Activated naive CD4-positive, alpha-beta T cell treated with anti-CD3 and anti-CD28 coated beads, Interleukin-2, amount 10 ng/mL, durations not matched to agents 7 days and 5 days (primary cell): ENCODE results near the gene TNNT2.

ENCODE experiments used
- CTCF ChIA-PET: fragments of 350-600 bp; sonication (Branson Sonifier 250); formaldehyde crosslinking; loops from one replicate; lab custom pipeline; 2021; ENCODE audit warnings: antibody characterized with exemption; lab: Charles Lee
- DNase-seq: peaks from one replicate; pipeline ENCODE4 v3.0.0-alpha.2; 2020
- H3K27ac Mint-ChIP-seq: one replicate; pipeline ENCODE4 v1.8.0; 2021; ENCODE audit warnings: mild to moderate bottlenecking, moderate library complexity, mixed read lengths
- H3K27me3 Mint-ChIP-seq: one replicate; pipeline ENCODE4 v1.8.0; 2021; ENCODE audit warnings: mild to moderate bottlenecking, mixed read lengths
- H3K36me3 Mint-ChIP-seq: one replicate; pipeline ENCODE4 v1.8.0; 2021; ENCODE audit warnings: mixed read lengths
- H3K4me1 Mint-ChIP-seq: one replicate; pipeline ENCODE4 v1.8.0; 2021; ENCODE audit warnings: mixed read lengths
- H3K4me3 Mint-ChIP-seq: one replicate; pipeline ENCODE4 v1.8.0; 2021; ENCODE audit warnings: mild to moderate bottlenecking, moderate library complexity, mixed read lengths
- H3K9me3 Mint-ChIP-seq: one replicate; pipeline ENCODE4 v1.8.0; 2021; ENCODE audit warnings: mixed read lengths

TNNT2 gene

DNA sequence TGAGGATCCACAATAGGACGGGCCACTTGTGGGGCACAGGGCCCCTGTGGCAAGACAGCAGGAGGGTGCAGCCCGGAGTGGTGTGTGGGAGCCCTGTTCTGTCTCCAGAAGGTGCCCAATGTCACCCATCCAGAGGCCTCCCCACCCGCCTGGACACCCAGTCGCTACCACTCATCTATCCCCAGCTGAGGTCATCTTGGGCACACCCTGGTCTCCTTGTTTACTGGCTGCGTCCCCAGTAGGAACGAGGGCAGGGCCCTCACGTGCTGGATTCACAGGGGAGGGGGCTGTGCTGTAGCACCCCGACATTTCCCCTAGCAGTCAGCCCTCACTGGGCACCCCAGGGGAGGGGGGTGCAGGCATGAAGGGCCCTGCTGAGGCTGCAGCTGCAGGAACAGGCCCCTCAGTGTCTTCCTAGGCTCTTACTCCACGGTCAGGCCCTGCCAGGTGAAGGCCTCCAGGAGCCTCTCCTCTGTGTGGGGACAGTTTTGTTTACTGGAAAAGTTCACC lies 2.3 kb upstream of the TNNT2 start:
- no peak for DNase-seq
- CTCF ChIA-PET = no interaction called here
- H3K9me3 Mint-ChIP-seq = no peaks in the 10 kb centered on the region
- no peak overlapping the region for H3K4me3 Mint-ChIP-seq
- H3K36me3 Mint-ChIP-seq = no peaks in the 10 kb centered on the region
- no peak overlapping the region for H3K27ac Mint-ChIP-seq
- H3K27me3 Mint-ChIP-seq = peaks cover 37% of the 10 kb centered on the region
- H3K4me1 Mint-ChIP-seq = no peaks in the 10 kb centered on the region

- Mint-ChIP-seq H3K9me3 (no peaks in the 10 kb centered on the region), H3K27ac (no peak overlapping the region), H3K4me3 (no peak overlapping the region), H3K36me3 (no peaks in the 10 kb centered on the region), H3K27me3 (peaks cover 37% of the 10 kb centered on the region), H3K4me1 (no peaks in the 10 kb centered on the region)
- CTCF ChIA-PET = no interaction called here
- DNase-seq = no peak
Observed at GRCh38 chr1:201378804-201379203, 1.3 kb upstream of the TNNT2 start.

GRCh38 chr1:201376464-201377374 lies 761 bp downstream of the TNNT2 start:
- DNase-seq = peak; percentile 36
- no peaks in the 10 kb centered on the region for H3K4me1 Mint-ChIP-seq
- peaks cover 44% of the 10 kb centered on the region for H3K27me3 Mint-ChIP-seq
- CTCF ChIA-PET = interaction anchor here (3.6 kb wide), 1 partner anchor 9 kb away, joined by 16 read pairs; no protein-coding TSS in a partner anchor
- no peaks in the 10 kb centered on the region for H3K9me3 Mint-ChIP-seq
- no peak overlapping the region for H3K4me3 Mint-ChIP-seq
- H3K36me3 Mint-ChIP-seq = no peaks in the 10 kb centered on the region
- H3K27ac Mint-ChIP-seq = no peak overlapping the region

DNA sequence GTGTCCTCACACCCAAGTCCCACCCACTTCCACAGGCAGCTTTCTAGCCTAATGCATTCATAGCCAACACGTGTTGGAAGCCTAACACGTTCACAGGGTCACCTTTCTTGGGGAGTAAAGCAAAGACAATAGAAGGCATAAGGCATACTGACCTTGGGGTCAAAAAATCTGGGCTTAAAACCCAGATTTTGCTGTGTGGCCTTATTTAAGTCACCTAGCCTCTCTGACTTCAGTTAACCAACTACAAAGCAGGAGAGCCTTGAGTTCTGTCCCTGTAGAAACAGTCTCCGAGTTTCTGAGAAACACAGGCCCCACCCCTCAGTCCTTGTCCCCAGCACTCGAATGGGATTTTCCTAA lies 1.4 kb downstream of the TNNT2 start:
- no peak for DNase-seq
- Mint-ChIP-seq H3K27ac (no peak overlapping the region), H3K36me3 (no peaks in the 10 kb centered on the region), H3K4me1 (no peaks in the 10 kb centered on the region), H3K27me3 (peaks cover 41% of the 10 kb centered on the region), H3K9me3 (no peaks in the 10 kb centered on the region), H3K4me3 (no peak overlapping the region)
- CTCF ChIA-PET = interaction anchor here (0.8 to 3.6 kb wide), 3 partner anchors 10 to 29 kb away, joined by 3 to 16 read pairs (median 4); no protein-coding TSS in a partner anchor

GRCh38 chr1:201375169-201375568 lies 2.3 kb downstream of the TNNT2 start:
- DNase-seq = no peak
- Mint-ChIP-seq H3K27me3 (peaks cover 48% of the 10 kb centered on the region), H3K36me3 (no peaks in the 10 kb centered on the region), H3K4me1 (no peaks in the 10 kb centered on the region), H3K27ac (no peak overlapping the region), H3K9me3 (no peaks in the 10 kb centered on the region), H3K4me3 (no peak overlapping the region)
- CTCF ChIA-PET = interaction anchor here (0.8 to 3.6 kb wide), 5 partner anchors 9 to 30 kb away, joined by 3 to 16 read pairs (median 3); no protein-coding TSS in a partner anchor

DNA sequence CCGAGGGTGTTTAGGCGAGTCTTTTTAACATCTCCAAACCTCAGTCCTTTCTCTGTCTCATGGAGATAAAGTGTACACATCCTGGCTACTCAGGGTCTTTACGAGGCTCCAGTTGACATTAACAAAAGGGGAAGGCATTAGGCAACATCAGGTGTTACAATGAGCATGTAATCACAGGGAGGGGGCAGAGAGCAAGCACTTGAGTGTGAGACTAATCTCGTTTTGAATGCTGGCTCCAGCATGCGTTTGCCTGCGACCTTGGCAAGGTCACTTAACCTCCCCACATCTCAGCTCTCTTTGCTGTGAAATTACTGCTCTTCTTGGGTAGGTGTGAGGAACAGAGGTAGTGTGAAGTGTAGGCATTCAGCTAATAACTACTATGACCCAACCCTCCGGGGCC lies 3.1 kb downstream of the TNNT2 start:
- CTCF ChIA-PET = interaction anchor here (3.6 kb wide), 1 partner anchor 12 kb away, joined by 16 read pairs; no protein-coding TSS in a partner anchor
- no peak overlapping the region for H3K4me3 Mint-ChIP-seq
- no peaks in the 10 kb centered on the region for H3K4me1 Mint-ChIP-seq
- no peaks in the 10 kb centered on the region for H3K9me3 Mint-ChIP-seq
- DNase-seq = no peak
- no peaks in the 10 kb centered on the region for H3K36me3 Mint-ChIP-seq
- H3K27me3 Mint-ChIP-seq = peaks cover 56% of the 10 kb centered on the region
- no peak overlapping the region for H3K27ac Mint-ChIP-seq

GRCh38 chr1:201371792-201372191 lies 5.7 kb downstream of the TNNT2 start:
- Mint-ChIP-seq H3K4me1 (no peaks in the 10 kb centered on the region), H3K27ac (no peak overlapping the region), H3K36me3 (no peaks in the 10 kb centered on the region), H3K9me3 (no peaks in the 10 kb centered on the region), H3K4me3 (no peak overlapping the region), H3K27me3 (peaks cover 61% of the 10 kb centered on the region)
- no peak for DNase-seq
- CTCF ChIA-PET = interaction anchor here (0.6 to 1.4 kb wide), 3 partner anchors 11 to 256 kb away, joined by 3 to 4 read pairs (median 4); no protein-coding TSS in a partner anchor

- DNase-seq = no peak
- Mint-ChIP-seq H3K27ac (no peak overlapping the region), H3K36me3 (no peaks in the 10 kb centered on the region), H3K4me1 (no peaks in the 10 kb centered on the region), H3K27me3 (peaks cover 56% of the 10 kb centered on the region), H3K4me3 (no peak overlapping the region), H3K9me3 (no peaks in the 10 kb centered on the region)
- CTCF ChIA-PET = interaction anchor here (0.9 to 1.4 kb wide), 2 partner anchors 10 to 15 kb away, joined by 3 to 4 read pairs; no protein-coding TSS in a partner anchor
Observed at GRCh38 chr1:201371276-201371675, 6.2 kb downstream of the TNNT2 start.

GRCh38 chr1:201370500-201370899 lies 7.0 kb downstream of the TNNT2 start:
- Mint-ChIP-seq H3K4me3 (no peak overlapping the region), H3K27me3 (peaks cover 50% of the 10 kb centered on the region), H3K36me3 (no peaks in the 10 kb centered on the region), H3K9me3 (no peaks in the 10 kb centered on the region), H3K4me1 (no peaks in the 10 kb centered on the region), H3K27ac (no peak overlapping the region)
- CTCF ChIA-PET = interaction anchor here (1.4 kb wide), 1 partner anchor 9 kb away, joined by 4 read pairs; no protein-coding TSS in a partner anchor
- no peak for DNase-seq

GRCh38 chr1:201369209-201369608 lies 8.3 kb downstream of the TNNT2 start:
- H3K27me3 Mint-ChIP-seq = peaks cover 41% of the 10 kb centered on the region

GRCh38 chr1:201366696-201367095 lies 10.8 kb downstream of the TNNT2 start:
- no peak overlapping the region for H3K4me3 Mint-ChIP-seq
- DNase-seq = no peak
- CTCF ChIA-PET = no interaction called here
- H3K4me1 Mint-ChIP-seq = no peaks in the 10 kb centered on the region
- H3K36me3 Mint-ChIP-seq = no peaks in the 10 kb centered on the region
- peaks cover 41% of the 10 kb centered on the region for H3K27me3 Mint-ChIP-seq
- no peaks in the 10 kb centered on the region for H3K9me3 Mint-ChIP-seq
- no peak overlapping the region for H3K27ac Mint-ChIP-seq

More at GRCh38 chr1:201369209-201369608, 8.3 kb downstream of the TNNT2 start:
- no peaks in the 10 kb centered on the region for H3K9me3 Mint-ChIP-seq
- no peak overlapping the region for H3K27ac Mint-ChIP-seq
- no peak for DNase-seq
- CTCF ChIA-PET = interaction anchor here (1.5 kb wide), 1 partner anchor 11 kb away, joined by 3 read pairs; no protein-coding TSS in a partner anchor
- H3K36me3 Mint-ChIP-seq = no peaks in the 10 kb centered on the region
- no peaks in the 10 kb centered on the region for H3K4me1 Mint-ChIP-seq
- no peak overlapping the region for H3K4me3 Mint-ChIP-seq

DNA sequence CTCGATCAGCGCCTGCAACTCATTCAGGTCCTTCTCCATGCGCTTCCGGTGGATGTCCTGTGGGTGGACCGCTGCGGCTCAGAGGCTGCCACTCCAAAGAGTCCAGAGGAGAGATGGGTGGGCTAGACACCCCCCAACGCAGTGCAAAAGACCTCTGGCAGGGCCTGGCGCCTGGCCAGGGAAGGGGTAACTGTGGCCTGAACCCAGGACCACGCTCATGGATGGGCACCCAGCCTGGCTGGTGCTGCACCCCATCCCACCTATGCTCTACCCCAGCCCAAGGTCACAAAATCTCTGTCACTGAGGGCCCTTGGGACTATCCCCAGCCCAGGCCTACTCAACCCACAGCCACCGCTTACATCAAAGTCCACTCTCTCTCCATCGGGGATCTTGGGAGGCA lies 12.2 kb downstream of the TNNT2 start:
- CTCF ChIA-PET = interaction anchor here (0.9 kb wide), 1 partner anchor 111 kb away, joined by 3 read pairs; no protein-coding TSS in a partner anchor
- no peak overlapping the region for H3K4me3 Mint-ChIP-seq
- peaks cover 34% of the 10 kb centered on the region for H3K27me3 Mint-ChIP-seq
- H3K4me1 Mint-ChIP-seq = no peaks in the 10 kb centered on the region
- no peaks in the 10 kb centered on the region for H3K9me3 Mint-ChIP-seq
- no peaks in the 10 kb centered on the region for H3K36me3 Mint-ChIP-seq
- no peak overlapping the region for H3K27ac Mint-ChIP-seq
- DNase-seq = no peak

DNA sequence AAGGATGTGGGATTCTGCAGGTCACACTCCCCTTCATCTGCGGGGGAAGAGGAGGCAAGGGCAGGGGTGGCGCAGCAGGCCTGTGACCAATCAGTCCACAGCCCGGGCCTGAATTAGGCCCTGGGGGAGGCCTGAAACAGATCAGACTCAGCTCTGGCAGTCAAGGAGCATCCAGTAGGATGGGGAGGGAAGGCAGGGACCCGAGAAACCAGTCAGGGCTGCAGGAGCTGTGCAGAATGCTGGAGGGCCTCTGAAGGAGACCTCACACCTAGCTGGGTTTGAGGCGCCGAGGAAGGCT lies 12.7 kb downstream of the TNNT2 start:
- CTCF ChIA-PET = interaction anchor here (0.6 to 0.9 kb wide), 2 partner anchors 17 to 111 kb away, joined by 3 read pairs; no protein-coding TSS in a partner anchor
- DNase-seq = no peak
- Mint-ChIP-seq H3K36me3 (no peaks in the 10 kb centered on the region), H3K27ac (no peak overlapping the region), H3K4me3 (no peak overlapping the region), H3K27me3 (peaks cover 30% of the 10 kb centered on the region), H3K9me3 (no peaks in the 10 kb centered on the region), H3K4me1 (no peaks in the 10 kb centered on the region)

GRCh38 chr1:201363467-201363866 lies 14.0 kb downstream of the TNNT2 start:
- Mint-ChIP-seq H3K4me3 (no peak overlapping the region), H3K27ac (no peak overlapping the region), H3K36me3 (no peaks in the 10 kb centered on the region), H3K4me1 (no peaks in the 10 kb centered on the region), H3K9me3 (no peaks in the 10 kb centered on the region), H3K27me3 (peaks cover 23% of the 10 kb centered on the region)
- DNase-seq = no peak
- CTCF ChIA-PET = interaction anchor here (0.6 to 4.8 kb wide), 3 partner anchors 12 to 708 kb away, joined by 3 to 28 read pairs (median 4); no protein-coding TSS in a partner anchor
